Mesodermal cell (in vitro differentiated cells): Measurements from ENCODE around the gene SAC3D1.

Experiments
- H3K27ac ChIP-seq: 2 replicates; pipeline ENCODE4 v1.7.0; 2013; ENCODE audit warnings: mild to moderate bottlenecking, low read depth, low read length, moderate library complexity; ENCODE audit not compliant: severe bottlenecking
- H3K36me3 ChIP-seq: 2 replicates; pipeline ENCODE4 v1.7.1; 2013; ENCODE audit warnings: mild to moderate bottlenecking, low read length, moderate library complexity; ENCODE audit not compliant: control insufficient read depth, insufficient read depth
- H3K4me1 ChIP-seq: one replicate; pipeline ENCODE4 v1.7.1; 2013; ENCODE audit warnings: mild to moderate bottlenecking, low read length; ENCODE audit not compliant: insufficient read depth, control insufficient read depth, poor library complexity, severe bottlenecking
- H3K4me3 ChIP-seq: 2 replicates; pipeline ENCODE4 v1.7.0; 2013; ENCODE audit warnings: low read length, control low read depth, mild to moderate bottlenecking; ENCODE audit not compliant: insufficient read depth, poor library complexity, severe bottlenecking; ENCODE audit errors: extremely low read depth
- H3K9me3 ChIP-seq: 2 replicates; pipeline ENCODE4 v1.7.1; 2013; ENCODE audit warnings: mild to moderate bottlenecking, low read length, moderate library complexity; ENCODE audit not compliant: control insufficient read depth
- WGBS, 2 experiments: methylation state at CpG; one replicate each; pipeline ENCODE4 v1.1.5; 2013; ENCODE audit warnings: missing lambda C conversion rate in 2 of 2; ENCODE audit not compliant: insufficient coverage in 2 of 2; 5-methylcytosine and 5-hydroxymethylcytosine counted together

The SAC3D1 gene

DNA sequence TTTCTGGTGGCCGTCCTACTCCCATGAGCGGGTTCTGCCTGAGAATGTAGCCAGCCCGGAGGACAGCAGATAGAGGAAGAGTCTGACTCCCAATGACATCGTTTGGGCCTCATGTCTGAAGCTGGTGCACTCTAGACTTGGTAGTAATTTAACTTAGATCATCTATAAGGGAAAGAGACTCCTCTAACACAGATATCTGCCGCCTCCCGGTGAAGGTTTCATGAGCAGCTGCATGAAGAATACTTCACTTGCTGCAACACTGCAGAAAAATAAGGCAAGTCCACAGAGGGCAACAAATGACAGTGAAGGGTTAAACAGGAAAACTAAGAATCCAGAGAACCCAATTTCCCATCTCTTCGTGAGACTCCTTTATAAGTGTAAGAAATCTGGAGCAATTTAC, 33.0 kb upstream of the SAC3D1 start:
- Histone ChIP-seq H3K9me3 (no peaks in the 10 kb centered on the region), H3K27ac (no peak overlapping the region), H3K36me3 (no peaks in the 10 kb centered on the region), H3K4me3 (no peak overlapping the region), H3K4me1 (peaks cover 14% of the 10 kb centered on the region)
- 69 to 79% methylated on average over 4 of the region's 7 CpGs for WGBS, 2 experiments

DNA sequence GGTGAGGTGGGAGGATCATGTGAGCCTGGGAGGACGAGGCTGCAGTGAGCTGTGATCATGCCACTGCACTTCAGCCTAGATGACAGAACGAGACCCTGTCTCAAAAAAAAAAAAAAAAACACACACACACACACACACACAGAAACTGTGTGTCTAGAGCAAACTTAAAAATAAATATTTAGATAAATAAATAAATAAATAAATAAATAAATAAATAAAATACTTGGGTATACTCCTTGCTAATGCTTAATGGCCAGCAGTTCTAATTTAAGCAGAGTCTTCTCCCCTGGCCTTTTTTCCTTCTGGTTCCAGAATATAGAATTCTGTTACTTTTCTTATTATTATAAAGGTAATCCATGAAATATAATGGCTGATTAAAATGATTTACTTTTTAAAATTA, 32.1 kb upstream of the SAC3D1 start:
- WGBS, 2 experiments: no CpG with 5 or more reads among the region's 2 CpGs
- Histone ChIP-seq H3K27ac (no peak overlapping the region), H3K4me3 (no peak overlapping the region), H3K9me3 (no peaks in the 10 kb centered on the region), H3K36me3 (no peaks in the 10 kb centered on the region), H3K4me1 (peaks cover 14% of the 10 kb centered on the region)

DNA sequence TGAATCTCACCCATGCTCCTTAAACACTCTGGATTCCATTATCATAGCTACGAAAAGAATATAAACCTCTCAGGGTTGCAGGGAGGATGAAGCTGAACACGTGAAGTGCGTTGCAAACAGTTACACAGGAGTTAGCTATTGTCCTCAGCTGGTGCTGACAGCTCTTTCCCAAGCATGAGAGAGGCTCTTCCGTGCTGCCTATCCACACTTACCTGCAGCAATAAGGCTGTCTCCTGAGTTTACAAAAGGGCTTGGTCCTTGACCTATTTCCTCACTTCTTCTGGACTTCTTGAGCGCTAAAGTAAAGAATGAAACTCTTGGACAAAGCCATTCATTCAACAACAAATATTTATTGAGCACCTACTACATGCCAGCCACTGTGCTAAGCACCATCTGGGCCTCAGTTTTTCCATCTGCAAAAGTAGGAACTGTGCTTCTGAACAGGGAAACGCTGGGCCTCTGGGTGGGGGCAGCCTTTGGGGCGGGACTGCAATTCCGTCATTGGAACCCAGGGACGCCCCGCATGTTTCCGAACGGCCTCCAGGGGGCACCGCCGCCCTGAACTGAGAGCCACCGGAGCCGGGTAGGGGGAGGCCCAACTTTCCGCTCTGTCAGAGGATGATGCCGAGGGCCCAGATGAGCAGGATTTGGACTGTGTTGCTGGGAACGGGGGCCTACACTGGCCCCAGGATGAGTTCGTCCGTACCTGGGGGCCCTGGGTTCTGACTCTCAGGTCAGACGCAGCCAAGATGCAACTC, 27.7 kb upstream of the SAC3D1 start:
- H3K36me3 ChIP-seq: peaks cover 17% of the 10 kb centered on the region
- H3K4me3 ChIP-seq: peak overlapping the region; percentile 71
- no peaks in the 10 kb centered on the region for H3K4me1 ChIP-seq
- H3K27ac ChIP-seq: peak overlapping the region; percentile 98
- no peaks in the 10 kb centered on the region for H3K9me3 ChIP-seq
- WGBS, 2 experiments: 19 to 21% methylated on average over 22 of the region's 22 CpGs

- Histone ChIP-seq H3K9me3 (no peaks in the 10 kb centered on the region), H3K4me3 (peak within 1 kb of the TSS; percentile 71), H3K36me3 (peaks cover 23% of the 10 kb centered on the region), H3K4me1 (no peaks in the 10 kb centered on the region), H3K27ac (peak within 1 kb of the TSS; percentile 98)
- WGBS, 2 experiments: 0 to 1% methylated on average over 80 to 83 of the region's 96 CpGs
Observed at GRCh38 chr11:65013888-65014725, 26.9 kb upstream of the SAC3D1 start, which contains the start of gene ARL2. ARL2 (plus strand) TSS chr11:65014160; CDS start chr11:65014208, 48 bp downstream.

GRCh38 chr11:65014726-65015227, 26.2 kb upstream of the SAC3D1 start:
- WGBS, 2 experiments: 44 to 91% methylated on average over 6 to 14 of the region's 23 CpGs
- peak overlapping the region; percentile 98 for H3K27ac ChIP-seq
- no peaks in the 10 kb centered on the region for H3K4me1 ChIP-seq
- H3K36me3 ChIP-seq: peaks cover 26% of the 10 kb centered on the region
- H3K9me3 ChIP-seq: no peaks in the 10 kb centered on the region
- H3K4me3 ChIP-seq: peak overlapping the region; percentile 71

GRCh38 chr11:65016705-65017104, 24.3 kb upstream of the SAC3D1 start:
- Histone ChIP-seq H3K4me3 (no peak overlapping the region), H3K27ac (no peak overlapping the region), H3K4me1 (no peaks in the 10 kb centered on the region), H3K36me3 (peaks cover 33% of the 10 kb centered on the region), H3K9me3 (no peaks in the 10 kb centered on the region)
- 98 to 100% methylated on average over 4 of the region's 4 CpGs for WGBS, 2 experiments

DNA sequence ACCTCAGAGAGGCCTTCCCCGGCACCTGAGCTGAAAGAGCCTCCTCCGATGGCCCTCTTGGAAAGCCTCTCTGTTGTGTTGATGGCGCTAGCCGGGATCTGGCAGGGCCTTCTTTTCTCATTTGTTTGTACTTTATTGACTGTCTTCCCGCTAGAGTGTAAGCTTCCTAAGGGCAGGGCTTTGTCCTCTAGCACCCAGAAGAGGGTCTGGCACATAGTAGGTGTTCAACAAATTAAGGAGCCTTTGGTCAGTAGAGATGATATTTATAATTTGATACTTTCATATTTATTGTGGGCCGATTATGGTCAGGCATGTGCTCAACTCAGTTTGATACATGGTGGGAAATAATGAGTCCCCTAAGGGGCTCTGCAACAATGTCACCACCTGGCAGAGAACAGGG, 23.1 kb upstream of the SAC3D1 start:
- no peak overlapping the region for H3K4me3 ChIP-seq
- no peak overlapping the region for H3K27ac ChIP-seq
- no peaks in the 10 kb centered on the region for H3K9me3 ChIP-seq
- WGBS, 2 experiments: 97 to 98% methylated on average over 6 of the region's 6 CpGs
- no peaks in the 10 kb centered on the region for H3K4me1 ChIP-seq
- H3K36me3 ChIP-seq: peaks cover 37% of the 10 kb centered on the region

- H3K4me3 ChIP-seq: no peak overlapping the region
- WGBS, 2 experiments: 92 to 94% methylated on average over 3 to 4 of the region's 7 CpGs
Observed at GRCh38 chr11:65019824-65020223, 21.2 kb upstream of the SAC3D1 start.

GRCh38 chr11:65021003-65021402, 20.0 kb upstream of the SAC3D1 start:
- Histone ChIP-seq H3K4me1 (no peaks in the 10 kb centered on the region), H3K4me3 (no peak overlapping the region), H3K9me3 (no peaks in the 10 kb centered on the region), H3K36me3 (peaks cover 37% of the 10 kb centered on the region), H3K27ac (no peak overlapping the region)
- WGBS, 2 experiments: 100% methylated on average over 1 to 2 of the region's 3 CpGs

More at GRCh38 chr11:65019824-65020223, 21.2 kb upstream of the SAC3D1 start:
- Histone ChIP-seq H3K27ac (no peak overlapping the region), H3K4me1 (no peaks in the 10 kb centered on the region), H3K9me3 (no peaks in the 10 kb centered on the region), H3K36me3 (peaks cover 37% of the 10 kb centered on the region)

GRCh38 chr11:65021509-65021908, 19.5 kb upstream of the SAC3D1 start:
- WGBS, 2 experiments: 96 to 98% methylated on average over 7 to 9 of the region's 11 CpGs

More at GRCh38 chr11:65021509-65021908, 19.5 kb upstream of the SAC3D1 start:
- Histone ChIP-seq H3K4me1 (no peaks in the 10 kb centered on the region), H3K27ac (no peak overlapping the region), H3K9me3 (no peaks in the 10 kb centered on the region), H3K4me3 (no peak overlapping the region), H3K36me3 (peaks cover 34% of the 10 kb centered on the region)
